GM20000 (cell line): ENCODE measurements around the gene AGAP1.

Experiments
- DNase-seq: peaks from one replicate; pipeline ENCODE4 v3.0.0; 2012; ENCODE audit warnings: low spot score
- CTCF ChIP-seq: IDR thresholded peaks from 2 replicates; pipeline ENCODE4 v1.5.1; 2012; ENCODE audit warnings: mild to moderate bottlenecking, control low read depth; ENCODE audit errors: extremely low read depth, missing control alignments

Gene AGAP1

DNA sequence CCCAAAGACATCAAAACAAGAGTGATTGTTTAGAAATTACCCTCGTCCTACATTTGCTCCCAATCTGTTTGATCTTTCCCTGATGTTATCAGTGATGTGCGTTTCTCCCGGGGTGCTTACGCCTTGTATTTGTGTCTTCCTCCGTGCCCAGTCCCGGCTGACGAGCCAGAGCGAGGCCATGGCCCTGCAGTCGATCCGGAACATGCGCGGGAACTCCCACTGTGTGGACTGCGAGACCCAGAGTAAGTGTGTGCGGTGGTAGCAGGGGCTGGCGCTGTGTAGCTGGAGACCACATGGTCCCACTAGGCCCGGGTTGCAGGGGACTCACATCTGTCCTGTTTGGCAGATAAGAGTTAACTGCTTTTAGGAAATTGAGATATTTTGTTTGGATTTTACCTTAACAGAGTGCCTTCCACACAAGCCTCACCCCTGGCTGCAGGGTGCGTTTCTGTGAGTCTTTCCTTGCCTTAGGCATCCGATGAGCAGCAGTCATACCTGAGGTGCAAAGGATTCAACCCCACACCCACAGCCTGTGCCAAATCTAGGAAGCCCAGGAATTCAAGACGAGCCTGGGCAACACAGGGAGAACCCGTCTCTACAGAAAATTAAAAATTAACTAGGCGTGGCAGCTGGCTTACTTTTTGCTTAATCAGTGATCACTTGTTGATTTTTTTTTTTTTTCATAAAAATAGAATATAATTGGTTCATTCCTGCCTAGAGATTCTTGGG, 546.9 kb downstream of the AGAP1 start:
- no peak for TF ChIP-seq CTCF
- DNase-seq, result no peak

DNA sequence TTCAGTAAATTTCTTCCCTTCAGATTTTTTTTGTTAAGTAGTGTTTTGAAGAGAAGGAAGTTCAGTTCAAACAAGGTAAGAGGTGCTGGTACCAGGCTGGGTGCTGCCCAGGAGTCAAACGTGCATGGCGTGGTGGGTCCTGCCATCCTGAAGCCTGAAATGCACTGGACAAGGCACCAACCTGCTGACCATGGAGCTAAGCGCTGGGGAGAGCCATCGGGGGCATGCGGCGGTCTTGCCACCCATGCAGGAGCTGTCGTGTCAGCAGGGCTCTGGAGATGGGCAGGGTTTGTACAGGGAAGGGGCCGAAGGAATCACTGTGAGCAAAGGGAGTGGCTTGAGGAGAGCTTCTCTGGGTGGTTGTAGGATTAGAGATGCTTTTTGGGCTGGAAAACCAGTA, 547.8 kb downstream of the AGAP1 start:
- no peak for DNase-seq
- TF ChIP-seq CTCF, result no peak

- DNase-seq, result no peak
Measured at GRCh38 chr2:236042087-236042486, 548.2 kb downstream of the AGAP1 start.

DNA sequence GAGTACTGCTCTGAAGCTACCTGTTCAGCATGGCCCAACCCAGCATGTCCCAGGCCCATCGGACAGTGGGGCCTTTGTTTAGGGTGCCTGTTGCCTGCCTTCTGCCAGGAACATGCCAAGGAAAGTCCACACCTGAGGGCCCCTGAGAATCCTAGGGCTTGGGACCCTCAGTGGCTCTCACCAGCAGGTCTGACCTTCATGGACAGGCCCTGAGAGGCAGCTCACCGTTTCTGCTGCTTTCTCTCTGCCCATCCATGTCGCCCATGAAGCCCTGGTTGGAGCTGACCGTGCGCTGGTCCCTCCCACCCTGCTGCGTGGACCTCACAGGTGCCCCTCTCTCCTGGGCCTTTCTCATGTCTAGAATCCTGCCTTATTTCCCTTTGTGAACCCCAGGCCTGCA, 550.3 kb downstream of the AGAP1 start:
- TF ChIP-seq CTCF, result no peak
- no peak for DNase-seq

More at GRCh38 chr2:236042087-236042486, 548.2 kb downstream of the AGAP1 start:
- no peak for TF ChIP-seq CTCF

GRCh38 chr2:236045251-236046235, 551.7 kb downstream of the AGAP1 start:
- no peak for TF ChIP-seq CTCF
- DNase-seq, result no peak

DNA sequence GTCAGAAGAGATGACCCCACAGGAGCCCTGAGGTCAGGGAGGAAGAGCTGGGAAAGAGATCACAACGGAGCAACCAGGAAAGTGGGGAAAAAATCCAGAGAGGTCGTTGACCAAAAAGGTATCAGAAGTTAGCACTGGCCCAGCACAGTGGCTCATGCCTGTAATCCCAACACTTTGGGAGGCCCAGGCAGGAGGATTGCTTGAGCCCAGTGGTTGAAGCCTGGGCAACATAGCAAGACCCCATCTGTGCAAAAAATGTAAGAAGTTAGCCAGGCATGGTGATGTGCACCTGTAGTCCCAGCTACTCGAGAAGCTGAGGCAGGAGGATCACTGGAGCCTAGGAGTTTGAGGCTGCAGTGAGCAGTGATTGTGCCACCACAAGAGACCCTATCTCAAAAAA, 552.9 kb downstream of the AGAP1 start:
- no peak for TF ChIP-seq CTCF

DNA sequence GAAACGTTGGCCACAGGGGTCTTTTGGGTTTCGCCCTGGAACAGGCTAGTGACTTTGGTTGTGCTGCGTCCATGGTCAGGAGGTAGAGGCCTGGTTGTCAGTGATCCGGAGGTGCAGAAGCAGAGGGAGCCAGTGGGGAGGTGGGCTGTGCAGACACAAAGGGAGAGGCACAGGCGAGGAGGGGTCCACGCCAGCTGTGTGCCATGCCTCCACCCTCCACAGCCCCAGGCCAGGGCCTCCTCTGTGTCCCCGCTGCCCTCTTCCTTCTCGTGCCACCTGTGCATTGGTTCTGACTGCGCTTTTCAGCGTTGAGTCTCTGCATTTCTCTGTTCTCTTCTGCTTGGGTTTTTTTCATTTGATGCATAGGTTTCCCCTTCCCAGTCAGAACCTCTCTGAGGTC, 553.3 kb downstream of the AGAP1 start:
- DNase-seq, result no peak

More for the DNA sequence above, 552.9 kb downstream of the AGAP1 start:
- no peak for DNase-seq

More for the DNA sequence above, 553.3 kb downstream of the AGAP1 start:
- TF ChIP-seq CTCF, result no peak
